GM23338 (cell line): ENCODE measurements around the gene UBE2S. TPM values are rescaled to one million over a fixed set of nuclear protein-coding genes. Genes with fewer than 3 reads are reported as not detected.
"Not testable (repeated sequence)": the region's sequence is repeated elsewhere in the genome, so short reads cannot be mapped to it uniquely, and the experiment has no call there.

Experiments used
- ATAC-seq: fragments of 200-7000 bp; cut with Tn5 transposase; 3 replicates; pipeline ENCODE4 v1.9.1; 2020
- DNase-seq: peaks from one replicate; pipeline ENCODE4 v3.0.0-alpha.2; 2015; ENCODE audit warnings: low spot score
- H2AFZ ChIP-seq: fragments of 200-600 bp; sonication (generic); 2 replicates; pipeline ENCODE4 v1.8.0; 2016; ENCODE audit warnings: antibody characterized with exemption, mild to moderate bottlenecking, moderate library complexity
- H3F3A ChIP-seq: fragments of 200-600 bp; sonication (generic); replicated peaks from 2 replicates; pipeline ENCODE4 v1.8.0; 2017; ENCODE audit warnings: antibody characterized with exemption, mixed run types, low read depth
- H3K27ac ChIP-seq: fragments of 200-600 bp; sonication (generic); 2 replicates; pipeline ENCODE4 v1.6.1; 2016; ENCODE audit warnings: low read depth
- H3K27me3 ChIP-seq: fragments of 200-600 bp; sonication (generic); 2 replicates; pipeline ENCODE4 v1.8.0; 2016; ENCODE audit warnings: mild to moderate bottlenecking, mixed run types, moderate library complexity; ENCODE audit not compliant: insufficient read depth
- H3K36me3 ChIP-seq: fragments of 200-600 bp; sonication (generic); 2 replicates; pipeline ENCODE4 v1.8.0; 2016; ENCODE audit warnings: mild to moderate bottlenecking; ENCODE audit not compliant: insufficient read depth
- H3K4me1 ChIP-seq: fragments of 200-600 bp; sonication (generic); 2 replicates; pipeline ENCODE4 v1.8.0; 2016; ENCODE audit warnings: mild to moderate bottlenecking, moderate library complexity; ENCODE audit not compliant: insufficient read depth
- H3K4me2 ChIP-seq: fragments of 200-600 bp; sonication (generic); 2 replicates; pipeline ENCODE4 v1.7.1; 2017; ENCODE audit warnings: mixed run types
- H3K4me3 ChIP-seq: fragments of 200-600 bp; sonication (generic); 2 replicates; pipeline ENCODE4 v1.6.1; 2016; ENCODE audit warnings: mixed run types
- H3K79me2 ChIP-seq: fragments of 200-600 bp; sonication (generic); replicated peaks from 2 replicates; pipeline ENCODE4 v1.8.0; 2017; ENCODE audit warnings: mild to moderate bottlenecking; ENCODE audit not compliant: insufficient read depth
- H3K9me2 ChIP-seq: fragments of 200-600 bp; sonication (generic); 2 replicates; pipeline ENCODE4 v1.8.0; 2017; ENCODE audit not compliant: insufficient read depth
- H4K20me1 ChIP-seq: fragments of 200-600 bp; sonication (generic); replicated peaks from 2 replicates; pipeline ENCODE4 v1.8.0; 2017; ENCODE audit warnings: mild to moderate bottlenecking; ENCODE audit not compliant: insufficient read depth
- H3K27ac Mint-ChIP-seq: 2 replicates; pipeline ENCODE4 v1.8.0; 2020; ENCODE audit warnings: inconsistent platforms, mild to moderate bottlenecking, moderate library complexity, mixed read lengths
- H3K27me3 Mint-ChIP-seq: 3 replicates; pipeline ENCODE4 v1.8.0; 2022; ENCODE audit warnings: low read depth, mild to moderate bottlenecking, moderate library complexity, mixed read lengths, inconsistent platforms; ENCODE audit not compliant: insufficient read depth, poor library complexity
- H3K36me3 Mint-ChIP-seq: 3 replicates; pipeline ENCODE4 v1.8.0; 2021; ENCODE audit warnings: low read depth, mild to moderate bottlenecking, inconsistent platforms, moderate library complexity, mixed read lengths
- H3K4me1 Mint-ChIP-seq: 3 replicates; pipeline ENCODE4 v1.8.0; 2020; ENCODE audit warnings: mild to moderate bottlenecking, inconsistent platforms, mixed read lengths
- H3K4me3 Mint-ChIP-seq: 3 replicates; pipeline ENCODE4 v1.8.0; 2021; ENCODE audit warnings: moderate library complexity, mild to moderate bottlenecking, inconsistent platforms, mixed read lengths
- H3K9me3 Mint-ChIP-seq: 3 replicates; pipeline ENCODE4 v1.8.0; 2020; ENCODE audit warnings: moderate library complexity, mild to moderate bottlenecking, inconsistent platforms, mixed read lengths
- EZH2 ChIP-seq: fragments of 200-600 bp; sonication (generic); IDR thresholded peaks from one replicate; pipeline ENCODE4 v1.8.0; 2017; ENCODE audit warnings: antibody characterized with exemption, mild to moderate bottlenecking, low read depth; ENCODE audit not compliant: unreplicated experiment
- POLR2AphosphoS5 ChIP-seq: IDR thresholded peaks from 2 replicates; pipeline ENCODE4 v1.6.1; 2016; ENCODE audit warnings: antibody characterized with exemption, low read depth
- ZNF331 ChIP-seq: fragments of 250-450 bp; sonication (Bioruptor Pico); IDR thresholded peaks from 2 replicates; pipeline ENCODE4 v1.5.0; 2020; ENCODE audit warnings: low read depth, mild to moderate bottlenecking, moderate library complexity
- polyA plus RNA-seq: library from polyadenylated mRNA; unstranded; fragments of >200 nt; fragmentation: Nextera tagmentation; extraction: Ambion mirVana; gene quantifications from 2 replicates; pipeline ENCODE4 v1.2.1, GENCODE V29; 2016
- total RNA-seq: library from RNA; depleted of rRNA; stranded (reverse); fragments of >200 nt; shearing (Covaris generic); gene quantifications from 2 replicates; pipeline ENCODE4 v1.2.3, GENCODE V29; 2014
- TF ChIP-seq, protein P1 (sequence below): IDR thresholded peaks from 2 replicates; pipeline ENCODE4 v1.6.1; 2016; ENCODE audit warnings: antibody characterized with exemption
- TF ChIP-seq, protein P2 (sequence below), 2 experiments: fragments of 200-600 bp in 1 of 2; sonication (generic) in 1 of 2; conservative IDR thresholded peaks; 2 replicates each; pipeline versions ENCODE4 v1.5.1 to v1.6.1; 2016 to 2017; ENCODE audit warnings: antibody characterized with exemption in 2 of 2, low read depth in 2 of 2, mild to moderate bottlenecking in 2 of 2, moderate library complexity in 1 of 2
- TF ChIP-seq, protein P3 (sequence below): fragments of 250-450 bp; sonication (Bioruptor Pico); IDR thresholded peaks from 2 replicates; pipeline ENCODE4 v1.5.0; 2020; ENCODE audit warnings: mild to moderate bottlenecking, moderate library complexity
- TF ChIP-seq, protein P4 (sequence below): IDR thresholded peaks from one replicate; pipeline ENCODE4 v1.6.1; 2018; ENCODE audit warnings: antibody characterized with exemption; ENCODE audit not compliant: unreplicated experiment

UBE2S gene
- total and polyA plus RNA-seq, 2 experiments from 2014 or later = 363 to 533 TPM

DNA sequence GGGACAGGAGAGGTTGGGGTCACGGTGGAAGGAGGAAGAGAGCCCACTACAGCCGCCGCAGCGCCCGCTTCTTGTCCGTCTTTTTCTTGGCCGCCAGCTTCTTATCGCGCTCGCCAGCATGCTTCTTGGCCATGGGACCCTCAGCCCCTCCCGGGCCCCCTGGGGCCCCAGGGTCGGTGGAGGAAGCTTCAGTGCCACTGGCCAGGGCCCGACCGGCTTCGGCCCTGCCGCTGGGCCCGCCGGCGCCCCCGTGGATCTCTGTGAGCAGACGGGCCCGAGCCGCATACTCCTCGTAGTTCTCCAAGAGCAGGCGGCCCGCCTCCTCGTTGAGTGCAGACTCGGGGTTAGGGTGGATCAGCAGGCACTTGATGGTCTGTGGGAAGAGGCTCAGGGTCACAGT lies 6.2 kb downstream of the UBE2S start:
- H3K9me3 Mint-ChIP-seq, H3K27ac ChIP-seq, H2AFZ ChIP-seq, DNase-seq, H3K27me3 Mint-ChIP-seq, H3K4me3 ChIP-seq, H3K27me3 ChIP-seq, H3K9me2 ChIP-seq, H3K4me3 Mint-ChIP-seq, H3K4me2 ChIP-seq, H3K27ac Mint-ChIP-seq: not testable (repeated sequence)
- ATAC-seq = peak; percentile 14; the same call in 2 of the 3 replicates
- H3K36me3 Mint-ChIP-seq = peaks cover 59% of the 10 kb centered on the region
- peaks cover 20% of the 10 kb centered on the region for H3K4me1 ChIP-seq
- H3K36me3 ChIP-seq = peaks cover 47% of the 10 kb centered on the region
- peaks cover 25% of the 10 kb centered on the region for H3K4me1 Mint-ChIP-seq
- H4K20me1 ChIP-seq = peaks cover 51% of the 10 kb centered on the region
- H3F3A ChIP-seq = peaks cover 64% of the 10 kb centered on the region
- peaks cover 34% of the 10 kb centered on the region for H3K79me2 ChIP-seq

- peaks cover 55% of the 10 kb centered on the region for H3F3A ChIP-seq
- Mint-ChIP-seq H3K9me3 (no peaks in the 10 kb centered on the region; the same call in 2 of the 3 replicates), H3K27me3 (peaks cover 6% of the 10 kb centered on the region), H3K4me3 (no peak overlapping the region; the same call in 2 of the 3 replicates), H3K27ac (no peak overlapping the region), H3K4me1 (peaks cover 15% of the 10 kb centered on the region), H3K36me3 (peaks cover 50% of the 10 kb centered on the region)
- no peak overlapping the region for H3K4me2 ChIP-seq
- peak; percentile 12; the same call in 1 of the 3 replicates for ATAC-seq
- H2AFZ ChIP-seq = no peak overlapping the region
- peak overlapping the region; percentile 89 for H3K27ac ChIP-seq
- peaks cover 11% of the 10 kb centered on the region for H3K4me1 ChIP-seq
- no peak overlapping the region for H3K4me3 ChIP-seq
- H3K27me3 ChIP-seq = no peaks in the 10 kb centered on the region
- no peaks in the 10 kb centered on the region for H3K9me2 ChIP-seq
- no peak for DNase-seq
- peaks cover 25% of the 10 kb centered on the region for H3K79me2 ChIP-seq
- H3K36me3 ChIP-seq = peaks cover 38% of the 10 kb centered on the region
- peaks cover 42% of the 10 kb centered on the region for H4K20me1 ChIP-seq
- TF ChIP-seq, protein P1, sequence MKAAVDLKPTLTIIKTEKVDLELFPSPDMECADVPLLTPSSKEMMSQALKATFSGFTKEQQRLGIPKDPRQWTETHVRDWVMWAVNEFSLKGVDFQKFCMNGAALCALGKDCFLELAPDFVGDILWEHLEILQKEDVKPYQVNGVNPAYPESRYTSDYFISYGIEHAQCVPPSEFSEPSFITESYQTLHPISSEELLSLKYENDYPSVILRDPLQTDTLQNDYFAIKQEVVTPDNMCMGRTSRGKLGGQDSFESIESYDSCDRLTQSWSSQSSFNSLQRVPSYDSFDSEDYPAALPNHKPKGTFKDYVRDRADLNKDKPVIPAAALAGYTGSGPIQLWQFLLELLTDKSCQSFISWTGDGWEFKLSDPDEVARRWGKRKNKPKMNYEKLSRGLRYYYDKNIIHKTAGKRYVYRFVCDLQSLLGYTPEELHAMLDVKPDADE = no peak
- TF ChIP-seq EZH2 = no peak
- no peak; the same call in none of the 2 replicates for TF ChIP-seq POLR2AphosphoS5
- TF ChIP-seq, protein P2, sequence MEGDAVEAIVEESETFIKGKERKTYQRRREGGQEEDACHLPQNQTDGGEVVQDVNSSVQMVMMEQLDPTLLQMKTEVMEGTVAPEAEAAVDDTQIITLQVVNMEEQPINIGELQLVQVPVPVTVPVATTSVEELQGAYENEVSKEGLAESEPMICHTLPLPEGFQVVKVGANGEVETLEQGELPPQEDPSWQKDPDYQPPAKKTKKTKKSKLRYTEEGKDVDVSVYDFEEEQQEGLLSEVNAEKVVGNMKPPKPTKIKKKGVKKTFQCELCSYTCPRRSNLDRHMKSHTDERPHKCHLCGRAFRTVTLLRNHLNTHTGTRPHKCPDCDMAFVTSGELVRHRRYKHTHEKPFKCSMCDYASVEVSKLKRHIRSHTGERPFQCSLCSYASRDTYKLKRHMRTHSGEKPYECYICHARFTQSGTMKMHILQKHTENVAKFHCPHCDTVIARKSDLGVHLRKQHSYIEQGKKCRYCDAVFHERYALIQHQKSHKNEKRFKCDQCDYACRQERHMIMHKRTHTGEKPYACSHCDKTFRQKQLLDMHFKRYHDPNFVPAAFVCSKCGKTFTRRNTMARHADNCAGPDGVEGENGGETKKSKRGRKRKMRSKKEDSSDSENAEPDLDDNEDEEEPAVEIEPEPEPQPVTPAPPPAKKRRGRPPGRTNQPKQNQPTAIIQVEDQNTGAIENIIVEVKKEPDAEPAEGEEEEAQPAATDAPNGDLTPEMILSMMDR (conservative IDR thresholded peaks at IDR 0.05; ENCODE audit: low read depth in 2 of 2) = no peak
- no peak for TF ChIP-seq ZNF331 (CRISPR knock-in tag)
- TF ChIP-seq, protein P3, sequence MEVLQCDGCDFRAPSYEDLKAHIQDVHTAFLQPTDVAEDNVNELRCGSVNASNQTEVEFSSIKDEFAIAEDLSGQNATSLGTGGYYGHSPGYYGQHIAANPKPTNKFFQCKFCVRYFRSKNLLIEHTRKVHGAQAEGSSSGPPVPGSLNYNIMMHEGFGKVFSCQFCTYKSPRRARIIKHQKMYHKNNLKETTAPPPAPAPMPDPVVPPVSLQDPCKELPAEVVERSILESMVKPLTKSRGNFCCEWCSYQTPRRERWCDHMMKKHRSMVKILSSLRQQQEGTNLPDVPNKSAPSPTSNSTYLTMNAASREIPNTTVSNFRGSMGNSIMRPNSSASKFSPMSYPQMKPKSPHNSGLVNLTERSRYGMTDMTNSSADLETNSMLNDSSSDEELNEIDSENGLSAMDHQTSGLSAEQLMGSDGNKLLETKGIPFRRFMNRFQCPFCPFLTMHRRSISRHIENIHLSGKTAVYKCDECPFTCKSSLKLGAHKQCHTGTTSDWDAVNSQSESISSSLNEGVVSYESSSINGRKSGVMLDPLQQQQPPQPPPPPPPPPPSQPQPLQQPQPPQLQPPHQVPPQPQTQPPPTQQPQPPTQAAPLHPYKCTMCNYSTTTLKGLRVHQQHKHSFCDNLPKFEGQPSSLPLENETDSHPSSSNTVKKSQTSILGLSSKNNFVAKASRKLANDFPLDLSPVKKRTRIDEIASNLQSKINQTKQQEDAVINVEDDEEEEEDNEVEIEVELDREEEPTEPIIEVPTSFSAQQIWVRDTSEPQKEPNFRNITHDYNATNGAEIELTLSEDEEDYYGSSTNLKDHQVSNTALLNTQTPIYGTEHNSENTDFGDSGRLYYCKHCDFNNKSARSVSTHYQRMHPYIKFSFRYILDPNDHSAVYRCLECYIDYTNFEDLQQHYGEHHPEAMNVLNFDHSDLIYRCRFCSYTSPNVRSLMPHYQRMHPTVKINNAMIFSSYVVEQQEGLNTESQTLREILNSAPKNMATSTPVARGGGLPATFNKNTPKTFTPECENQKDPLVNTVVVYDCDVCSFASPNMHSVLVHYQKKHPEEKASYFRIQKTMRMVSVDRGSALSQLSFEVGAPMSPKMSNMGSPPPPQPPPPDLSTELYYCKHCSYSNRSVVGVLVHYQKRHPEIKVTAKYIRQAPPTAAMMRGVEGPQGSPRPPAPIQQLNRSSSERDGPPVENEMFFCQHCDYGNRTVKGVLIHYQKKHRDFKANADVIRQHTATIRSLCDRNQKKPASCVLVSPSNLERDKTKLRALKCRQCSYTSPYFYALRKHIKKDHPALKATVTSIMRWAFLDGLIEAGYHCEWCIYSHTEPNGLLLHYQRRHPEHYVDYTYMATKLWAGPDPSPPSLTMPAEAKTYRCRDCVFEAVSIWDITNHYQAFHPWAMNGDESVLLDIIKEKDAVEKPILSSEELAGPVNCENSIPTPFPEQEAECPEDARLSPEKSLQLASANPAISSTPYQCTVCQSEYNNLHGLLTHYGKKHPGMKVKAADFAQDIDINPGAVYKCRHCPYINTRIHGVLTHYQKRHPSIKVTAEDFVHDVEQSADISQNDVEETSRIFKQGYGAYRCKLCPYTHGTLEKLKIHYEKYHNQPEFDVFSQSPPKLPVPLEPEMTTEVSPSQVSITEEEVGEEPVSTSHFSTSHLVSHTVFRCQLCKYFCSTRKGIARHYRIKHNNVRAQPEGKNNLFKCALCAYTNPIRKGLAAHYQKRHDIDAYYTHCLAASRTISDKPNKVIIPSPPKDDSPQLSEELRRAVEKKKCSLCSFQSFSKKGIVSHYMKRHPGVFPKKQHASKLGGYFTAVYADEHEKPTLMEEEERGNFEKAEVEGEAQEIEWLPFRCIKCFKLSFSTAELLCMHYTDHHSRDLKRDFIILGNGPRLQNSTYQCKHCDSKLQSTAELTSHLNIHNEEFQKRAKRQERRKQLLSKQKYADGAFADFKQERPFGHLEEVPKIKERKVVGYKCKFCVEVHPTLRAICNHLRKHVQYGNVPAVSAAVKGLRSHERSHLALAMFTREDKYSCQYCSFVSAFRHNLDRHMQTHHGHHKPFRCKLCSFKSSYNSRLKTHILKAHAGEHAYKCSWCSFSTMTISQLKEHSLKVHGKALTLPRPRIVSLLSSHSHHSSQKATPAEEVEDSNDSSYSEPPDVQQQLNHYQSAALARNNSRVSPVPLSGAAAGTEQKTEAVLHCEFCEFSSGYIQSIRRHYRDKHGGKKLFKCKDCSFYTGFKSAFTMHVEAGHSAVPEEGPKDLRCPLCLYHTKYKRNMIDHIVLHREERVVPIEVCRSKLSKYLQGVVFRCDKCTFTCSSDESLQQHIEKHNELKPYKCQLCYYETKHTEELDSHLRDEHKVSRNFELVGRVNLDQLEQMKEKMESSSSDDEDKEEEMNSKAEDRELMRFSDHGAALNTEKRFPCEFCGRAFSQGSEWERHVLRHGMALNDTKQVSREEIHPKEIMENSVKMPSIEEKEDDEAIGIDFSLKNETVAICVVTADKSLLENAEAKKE = no peak
- TF ChIP-seq, protein P4, sequence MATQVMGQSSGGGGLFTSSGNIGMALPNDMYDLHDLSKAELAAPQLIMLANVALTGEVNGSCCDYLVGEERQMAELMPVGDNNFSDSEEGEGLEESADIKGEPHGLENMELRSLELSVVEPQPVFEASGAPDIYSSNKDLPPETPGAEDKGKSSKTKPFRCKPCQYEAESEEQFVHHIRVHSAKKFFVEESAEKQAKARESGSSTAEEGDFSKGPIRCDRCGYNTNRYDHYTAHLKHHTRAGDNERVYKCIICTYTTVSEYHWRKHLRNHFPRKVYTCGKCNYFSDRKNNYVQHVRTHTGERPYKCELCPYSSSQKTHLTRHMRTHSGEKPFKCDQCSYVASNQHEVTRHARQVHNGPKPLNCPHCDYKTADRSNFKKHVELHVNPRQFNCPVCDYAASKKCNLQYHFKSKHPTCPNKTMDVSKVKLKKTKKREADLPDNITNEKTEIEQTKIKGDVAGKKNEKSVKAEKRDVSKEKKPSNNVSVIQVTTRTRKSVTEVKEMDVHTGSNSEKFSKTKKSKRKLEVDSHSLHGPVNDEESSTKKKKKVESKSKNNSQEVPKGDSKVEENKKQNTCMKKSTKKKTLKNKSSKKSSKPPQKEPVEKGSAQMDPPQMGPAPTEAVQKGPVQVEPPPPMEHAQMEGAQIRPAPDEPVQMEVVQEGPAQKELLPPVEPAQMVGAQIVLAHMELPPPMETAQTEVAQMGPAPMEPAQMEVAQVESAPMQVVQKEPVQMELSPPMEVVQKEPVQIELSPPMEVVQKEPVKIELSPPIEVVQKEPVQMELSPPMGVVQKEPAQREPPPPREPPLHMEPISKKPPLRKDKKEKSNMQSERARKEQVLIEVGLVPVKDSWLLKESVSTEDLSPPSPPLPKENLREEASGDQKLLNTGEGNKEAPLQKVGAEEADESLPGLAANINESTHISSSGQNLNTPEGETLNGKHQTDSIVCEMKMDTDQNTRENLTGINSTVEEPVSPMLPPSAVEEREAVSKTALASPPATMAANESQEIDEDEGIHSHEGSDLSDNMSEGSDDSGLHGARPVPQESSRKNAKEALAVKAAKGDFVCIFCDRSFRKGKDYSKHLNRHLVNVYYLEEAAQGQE = no peak
These were observed 7.1 kb downstream of the UBE2S start for GRCh38 chr19:55400281-55401087.
